Lower leg skin (tissue), 4 donors: ENCODE data around the gene ARIH2. TPM values are rescaled to one million over a fixed set of nuclear protein-coding genes. Genes with fewer than 3 reads are reported as not detected.

Experiments
- DNase-seq, 2 donors: peaks; one replicate each; pipeline ENCODE4 v3.0.0-alpha.2; 2019; ENCODE audit warnings: low spot score in 2 of 2
- H3K4me3 ChIP-seq: fragments of 200-600 bp; sonication (generic); 2 replicates; pipeline ENCODE4 v1.5.1; 2017; ENCODE audit warnings: mild to moderate bottlenecking, low read depth; ENCODE audit not compliant: poor library complexity, severe bottlenecking
- CTCF ChIP-seq, 3 donors: fragments of 450-650 bp; IDR thresholded peaks; one replicate each; pipeline ENCODE4 v1.5.1; 2016; ENCODE audit warnings: antibody characterized with exemption in 3 of 3, mild to moderate bottlenecking in 3 of 3, moderate library complexity in 2 of 3
- POLR2A ChIP-seq, 2 donors: fragments of 450-650 bp; IDR thresholded peaks; one replicate each; pipeline ENCODE4 v1.6.1; 2016 to 2017; ENCODE audit warnings: antibody characterized with exemption in 2 of 2, mild to moderate bottlenecking in 1 of 2, moderate library complexity in 1 of 2
- WGBS, 2 donors: methylation state at CpG; one replicate each; pipeline ENCODE4 v1.1.5; 2018; 5-methylcytosine and 5-hydroxymethylcytosine counted together
- intact Hi-C: fragments of 100-400 bp; cut with DNase I; formaldehyde crosslinking; loops from one replicate; pipeline ENCODE4 v1.15.0; 2023; ENCODE audit warnings: low total_unique reads
- total RNA-seq, 4 donors: library from RNA; depleted of rRNA; stranded (reverse); fragments of >200 nt; gene quantifications; one replicate each; pipeline ENCODE4 v1.1.0, GENCODE V29; 2016

The ARIH2 gene
- total RNA-seq, 4 donors from 2014 or later, result 41.5 to 75.7 (median 69.1) TPM

GRCh38 chr3:48952510-48953118 is 34.0 kb downstream of the ARIH2 start:
- 85% methylated on average over 8 of the region's 8 CpGs for WGBS, 2 donors
- intact Hi-C loops, result no loop called here
- TF ChIP-seq POLR2A (IDR thresholded peaks at IDR 0.05), result no peak
- no peak for TF ChIP-seq CTCF (IDR thresholded peaks at IDR 0.05)
- no peak overlapping the region for H3K4me3 ChIP-seq
- no peak for DNase-seq

DNA sequence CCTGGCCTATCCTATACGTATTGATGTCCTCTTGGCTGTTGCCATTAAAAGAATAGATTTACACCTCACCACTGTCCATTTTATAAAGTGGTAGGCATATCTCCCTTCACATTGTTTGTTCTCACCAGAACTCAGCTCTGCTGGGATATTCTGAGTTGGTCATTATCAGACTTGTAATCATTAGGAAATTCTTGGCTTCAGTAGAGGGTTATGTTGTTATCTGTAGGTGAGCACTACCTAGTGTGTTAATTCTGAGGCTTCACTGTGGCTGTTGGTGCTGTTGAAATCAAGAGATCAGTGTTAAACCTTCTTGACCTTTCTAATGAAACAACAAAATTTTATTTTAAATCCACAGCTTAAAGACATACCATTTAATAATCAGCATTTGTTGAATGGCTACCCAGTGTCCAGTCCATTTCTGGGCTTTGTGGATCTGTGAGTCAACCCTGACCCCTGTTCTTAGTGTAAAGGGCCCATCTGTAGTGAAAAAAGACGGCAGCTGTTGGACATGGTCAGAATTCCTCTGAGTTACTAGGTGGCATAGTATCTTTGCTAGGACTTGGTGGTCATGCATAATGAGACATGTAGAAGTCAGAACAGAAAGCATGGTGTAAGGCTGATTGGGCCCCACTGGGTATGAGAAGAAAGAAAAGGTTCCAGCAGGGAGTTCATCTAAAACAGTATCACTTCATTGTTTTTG is 38.5 kb downstream of the ARIH2 start:
- 91 to 94% methylated on average over 2 of the region's 2 CpGs for WGBS, 2 donors
- no peak for DNase-seq
- no peak for TF ChIP-seq POLR2A (IDR thresholded peaks at IDR 0.05)
- TF ChIP-seq CTCF (IDR thresholded peaks at IDR 0.05), result no peak
- H3K4me3 ChIP-seq, result no peak overlapping the region
- intact Hi-C loops, result no loop called here

DNA sequence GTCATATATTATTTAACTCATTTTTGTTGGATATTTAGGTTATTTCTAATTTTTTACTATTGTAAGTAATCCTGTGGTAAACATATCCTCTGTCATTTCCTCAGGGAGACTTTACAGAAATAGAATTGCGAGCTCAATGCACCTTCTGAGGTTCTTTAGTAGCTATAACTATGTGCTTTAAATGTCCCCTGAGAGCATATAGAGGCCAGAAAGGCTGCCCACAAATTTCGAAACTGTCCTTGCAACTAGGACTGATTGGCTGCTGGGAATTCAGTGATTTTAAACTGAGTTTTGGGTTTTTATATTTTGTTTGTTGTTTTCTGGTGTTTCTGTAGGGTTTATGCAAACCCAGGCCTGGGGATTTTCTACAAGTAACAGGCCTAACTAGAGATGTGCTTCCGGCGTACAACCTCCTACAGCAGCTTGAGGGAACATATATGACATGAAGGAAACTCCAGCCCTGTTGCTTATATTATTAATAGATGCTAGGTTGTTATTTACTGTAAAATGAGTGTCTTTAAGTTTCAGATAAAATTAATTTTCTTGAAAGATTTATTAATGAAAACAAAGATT is 42.3 kb downstream of the ARIH2 start:
- no peak for DNase-seq
- 81 to 84% methylated on average over 4 of the region's 4 CpGs for WGBS, 2 donors
- TF ChIP-seq POLR2A (IDR thresholded peaks at IDR 0.05) (no peak), CTCF (IDR thresholded peaks at IDR 0.05) (no peak)
- intact Hi-C loops, result no loop called here
- H3K4me3 ChIP-seq, result no peak overlapping the region

DNA sequence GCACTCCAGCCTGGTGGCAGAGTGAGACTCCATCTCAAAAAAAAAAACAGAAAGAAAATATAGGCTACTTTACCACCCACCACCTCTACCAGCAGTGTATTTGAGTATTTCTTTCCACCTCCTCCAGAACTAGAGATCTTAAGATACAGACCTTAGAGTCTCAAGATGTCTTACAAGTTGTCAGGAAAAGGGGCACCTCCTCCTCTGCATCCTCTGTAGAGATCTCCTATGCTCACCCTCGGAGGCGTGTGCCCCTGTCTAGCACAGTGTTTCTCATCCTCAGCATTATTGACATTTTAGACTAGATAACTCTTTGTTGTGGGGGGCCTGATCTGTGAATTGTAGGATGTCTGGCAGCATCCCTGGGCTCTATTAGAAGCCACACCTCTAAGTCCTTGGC is 43.7 kb downstream of the ARIH2 start:
- intact Hi-C loops, result no loop called here
- 75 to 88% methylated on average over 2 of the region's 2 CpGs for WGBS, 2 donors
- DNase-seq, result no peak
- no peak overlapping the region for H3K4me3 ChIP-seq
- TF ChIP-seq POLR2A (IDR thresholded peaks at IDR 0.05), result no peak
- no peak for TF ChIP-seq CTCF (IDR thresholded peaks at IDR 0.05)

- 82 to 92% methylated on average over 4 of the region's 4 CpGs for WGBS, 2 donors
- intact Hi-C loops, result no loop called here
- H3K4me3 ChIP-seq, result no peak overlapping the region
- peak in 1 of 2 donors; percentile 34 for DNase-seq
- TF ChIP-seq CTCF (IDR thresholded peaks at IDR 0.05) (no peak), POLR2A (IDR thresholded peaks at IDR 0.05) (no peak)
Measured at GRCh38 chr3:48962939-48963338, 44.3 kb downstream of the ARIH2 start.
